Smooth muscle cell (in vitro differentiated cells): ENCODE data around the gene SPTBN1. TPM values are rescaled to one million over a fixed set of nuclear protein-coding genes. Genes with fewer than 3 reads are reported as not detected.

Source experiments
- DNase-seq: peaks from one replicate; lab custom pipeline; 2025; ENCODE audit not compliant: unreplicated experiment; lab: John Stamatoyannopoulos, UW
- H2AFZ ChIP-seq: fragments of 200-600 bp; sonication (generic); 2 replicates; pipeline ENCODE4 v1.6.0; 2016; ENCODE audit warnings: antibody characterized with exemption, low read depth, mild to moderate bottlenecking
- H3F3A ChIP-seq: fragments of 200-600 bp; sonication (generic); 2 replicates; pipeline ENCODE4 v1.6.0; 2017; ENCODE audit warnings: antibody characterized with exemption, low read depth
- H3K27ac ChIP-seq: fragments of 200-600 bp; sonication (generic); 2 replicates; pipeline ENCODE4 v1.5.1; 2016; ENCODE audit warnings: low read depth, mild to moderate bottlenecking
- H3K27me3 ChIP-seq: fragments of 200-600 bp; sonication (generic); 2 replicates; pipeline ENCODE4 v1.6.1; 2016; ENCODE audit warnings: low read depth, mild to moderate bottlenecking
- H3K36me3 ChIP-seq: fragments of 200-600 bp; sonication (generic); 2 replicates; pipeline ENCODE4 v1.5.1; 2016; ENCODE audit warnings: low read depth
- H3K4me1 ChIP-seq: fragments of 200-600 bp; sonication (generic); 2 replicates; pipeline ENCODE4 v1.5.1; 2016; ENCODE audit warnings: low read depth
- H3K4me2 ChIP-seq: fragments of 200-600 bp; sonication (generic); 2 replicates; pipeline ENCODE4 v1.6.0; 2016; ENCODE audit warnings: mild to moderate bottlenecking
- H3K4me3 ChIP-seq: fragments of 200-600 bp; sonication (generic); 2 replicates; pipeline ENCODE4 v1.5.1; 2016; ENCODE audit warnings: mild to moderate bottlenecking
- H3K79me2 ChIP-seq: fragments of 200-600 bp; sonication (generic); 2 replicates; pipeline ENCODE4 v1.6.0; 2016; ENCODE audit warnings: low read depth, mild to moderate bottlenecking
- H3K9ac ChIP-seq: fragments of 200-600 bp; sonication (generic); 2 replicates; pipeline ENCODE4 v1.6.0; 2016; ENCODE audit warnings: low read depth
- H3K9me3 ChIP-seq: fragments of 200-600 bp; sonication (generic); replicated peaks from 2 replicates; pipeline ENCODE4 v1.5.1; 2016; ENCODE audit warnings: low read depth
- H4K20me1 ChIP-seq: fragments of 200-600 bp; sonication (generic); 2 replicates; pipeline ENCODE4 v1.6.0; 2016; ENCODE audit warnings: low read depth
- WGBS: methylation state at CpG from one replicate; pipeline ENCODE4 v1.1.7; 2016; ENCODE audit warnings: low lambda C conversion rate; 5-methylcytosine and 5-hydroxymethylcytosine counted together
- polyA plus RNA-seq: library from polyadenylated mRNA; unstranded; fragments of >200 nt; fragmentation: Nextera tagmentation; extraction: Ambion mirVana; gene quantifications from 2 replicates; pipeline ENCODE4 v1.2.1, GENCODE V29; 2016
- total RNA-seq: library from RNA; depleted of rRNA; stranded (reverse); fragments of >200 nt; gene quantifications from 2 replicates; pipeline ENCODE4 v1.2.3, GENCODE V29; 2014
- TF ChIP-seq, protein P1 (sequence below): fragments of 200-600 bp; sonication (generic); IDR thresholded peaks from 2 replicates; pipeline ENCODE4 v1.5.1; 2017; ENCODE audit warnings: borderline replicate concordance, mild to moderate bottlenecking, antibody characterized with exemption; ENCODE audit not compliant: insufficient read depth, poor library complexity, severe bottlenecking

SPTBN1 gene
- total and polyA plus RNA-seq, 2 experiments from 2014 or later, result 78.7 to 186 TPM

DNA sequence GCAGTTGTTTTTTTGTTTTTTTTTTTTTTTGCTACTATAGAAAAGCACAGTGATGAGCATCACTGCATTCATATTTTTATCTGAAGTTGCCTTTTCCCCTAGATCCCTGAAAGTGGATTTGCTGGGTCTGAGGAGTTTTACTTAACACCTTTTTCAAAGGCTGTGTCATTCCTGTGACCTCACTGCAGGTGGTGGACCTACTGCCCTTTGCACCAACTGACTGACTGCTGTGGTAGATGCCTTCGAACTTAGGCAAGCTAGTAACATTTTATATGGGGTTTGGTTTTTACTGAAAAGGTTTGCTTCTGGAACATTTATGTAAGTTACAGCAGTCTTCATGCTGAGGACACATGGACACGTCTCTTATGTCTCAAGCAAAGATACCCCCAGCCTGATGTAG, 36.2 kb downstream of the SPTBN1 start:
- Histone ChIP-seq H3F3A (no peaks in the 10 kb centered on the region), H2AFZ (no peak overlapping the region), H4K20me1 (peaks cover 97% of the 10 kb centered on the region), H3K79me2 (peaks cover 100% of the 10 kb centered on the region), H3K4me1 (peaks cover 5% of the 10 kb centered on the region), H3K27me3 (no peaks in the 10 kb centered on the region), H3K9me3 (no peaks in the 10 kb centered on the region), H3K4me3 (no peak overlapping the region), H3K4me2 (no peak overlapping the region), H3K9ac (no peak overlapping the region), H3K27ac (no peak overlapping the region), H3K36me3 (no peaks in the 10 kb centered on the region)
- DNase-seq, result no peak
- 62% methylated on average over 2 of the region's 2 CpGs for WGBS
- TF ChIP-seq, protein P1, sequence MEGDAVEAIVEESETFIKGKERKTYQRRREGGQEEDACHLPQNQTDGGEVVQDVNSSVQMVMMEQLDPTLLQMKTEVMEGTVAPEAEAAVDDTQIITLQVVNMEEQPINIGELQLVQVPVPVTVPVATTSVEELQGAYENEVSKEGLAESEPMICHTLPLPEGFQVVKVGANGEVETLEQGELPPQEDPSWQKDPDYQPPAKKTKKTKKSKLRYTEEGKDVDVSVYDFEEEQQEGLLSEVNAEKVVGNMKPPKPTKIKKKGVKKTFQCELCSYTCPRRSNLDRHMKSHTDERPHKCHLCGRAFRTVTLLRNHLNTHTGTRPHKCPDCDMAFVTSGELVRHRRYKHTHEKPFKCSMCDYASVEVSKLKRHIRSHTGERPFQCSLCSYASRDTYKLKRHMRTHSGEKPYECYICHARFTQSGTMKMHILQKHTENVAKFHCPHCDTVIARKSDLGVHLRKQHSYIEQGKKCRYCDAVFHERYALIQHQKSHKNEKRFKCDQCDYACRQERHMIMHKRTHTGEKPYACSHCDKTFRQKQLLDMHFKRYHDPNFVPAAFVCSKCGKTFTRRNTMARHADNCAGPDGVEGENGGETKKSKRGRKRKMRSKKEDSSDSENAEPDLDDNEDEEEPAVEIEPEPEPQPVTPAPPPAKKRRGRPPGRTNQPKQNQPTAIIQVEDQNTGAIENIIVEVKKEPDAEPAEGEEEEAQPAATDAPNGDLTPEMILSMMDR, result no peak

DNA sequence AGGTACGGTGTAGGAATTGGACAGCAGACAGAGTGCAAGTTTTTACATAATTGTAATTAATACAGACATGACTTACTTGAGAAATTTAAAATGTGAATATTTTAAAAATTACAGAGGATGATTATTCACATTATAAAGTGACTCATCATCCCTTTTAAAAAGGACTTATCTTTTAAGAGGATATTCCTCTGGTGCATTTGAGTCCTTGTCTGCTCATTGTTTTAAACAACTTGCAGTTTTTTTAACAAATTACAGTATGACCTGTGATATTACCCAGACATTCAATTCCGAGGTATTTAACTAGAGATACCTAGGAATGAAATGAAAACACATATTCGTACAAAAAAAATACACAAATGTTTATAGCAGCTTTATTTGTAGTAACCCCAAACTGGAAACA, 38.0 kb downstream of the SPTBN1 start:
- Histone ChIP-seq H3K4me1 (no peaks in the 10 kb centered on the region), H3K9me3 (no peaks in the 10 kb centered on the region), H3K79me2 (peaks cover 100% of the 10 kb centered on the region), H4K20me1 (peaks cover 99% of the 10 kb centered on the region), H3K4me2 (no peak overlapping the region), H3F3A (no peaks in the 10 kb centered on the region), H3K27ac (no peak overlapping the region), H3K9ac (no peak overlapping the region), H3K27me3 (no peaks in the 10 kb centered on the region), H3K36me3 (no peaks in the 10 kb centered on the region), H2AFZ (no peak overlapping the region), H3K4me3 (no peak overlapping the region)
- DNase-seq, result no peak
- TF ChIP-seq, protein P1, result no peak
- WGBS, result 65% methylated on average over 3 of the region's 3 CpGs

DNA sequence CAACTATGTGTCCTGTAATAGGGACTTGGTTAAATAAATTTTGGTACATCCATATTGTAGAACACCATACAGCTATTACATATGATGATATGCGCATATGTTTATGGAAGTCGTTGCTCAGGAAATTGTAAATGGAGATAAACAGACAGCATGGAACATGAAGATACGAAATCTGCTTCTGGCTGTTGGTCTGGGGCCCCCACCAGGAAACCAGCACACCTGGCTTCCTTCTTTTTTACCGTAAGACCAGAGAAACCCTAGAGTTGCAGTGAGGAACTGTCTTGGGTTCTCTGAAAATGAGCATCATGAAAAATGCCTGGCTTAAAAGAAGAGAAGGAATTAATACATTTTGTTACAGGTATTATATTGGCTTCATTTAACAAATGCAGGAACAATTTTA, 40.8 kb downstream of the SPTBN1 start:
- Histone ChIP-seq H3K4me1 (no peaks in the 10 kb centered on the region), H3F3A (no peaks in the 10 kb centered on the region), H3K4me2 (no peak overlapping the region), H3K4me3 (no peak overlapping the region), H4K20me1 (peaks cover 99% of the 10 kb centered on the region), H3K79me2 (peaks cover 100% of the 10 kb centered on the region), H3K27me3 (no peaks in the 10 kb centered on the region), H2AFZ (no peak overlapping the region), H3K9me3 (no peaks in the 10 kb centered on the region), H3K27ac (no peak overlapping the region), H3K36me3 (no peaks in the 10 kb centered on the region), H3K9ac (no peak overlapping the region)
- 87% methylated on average over 4 of the region's 4 CpGs for WGBS
- DNase-seq, result no peak
- TF ChIP-seq, protein P1, result no peak

DNA sequence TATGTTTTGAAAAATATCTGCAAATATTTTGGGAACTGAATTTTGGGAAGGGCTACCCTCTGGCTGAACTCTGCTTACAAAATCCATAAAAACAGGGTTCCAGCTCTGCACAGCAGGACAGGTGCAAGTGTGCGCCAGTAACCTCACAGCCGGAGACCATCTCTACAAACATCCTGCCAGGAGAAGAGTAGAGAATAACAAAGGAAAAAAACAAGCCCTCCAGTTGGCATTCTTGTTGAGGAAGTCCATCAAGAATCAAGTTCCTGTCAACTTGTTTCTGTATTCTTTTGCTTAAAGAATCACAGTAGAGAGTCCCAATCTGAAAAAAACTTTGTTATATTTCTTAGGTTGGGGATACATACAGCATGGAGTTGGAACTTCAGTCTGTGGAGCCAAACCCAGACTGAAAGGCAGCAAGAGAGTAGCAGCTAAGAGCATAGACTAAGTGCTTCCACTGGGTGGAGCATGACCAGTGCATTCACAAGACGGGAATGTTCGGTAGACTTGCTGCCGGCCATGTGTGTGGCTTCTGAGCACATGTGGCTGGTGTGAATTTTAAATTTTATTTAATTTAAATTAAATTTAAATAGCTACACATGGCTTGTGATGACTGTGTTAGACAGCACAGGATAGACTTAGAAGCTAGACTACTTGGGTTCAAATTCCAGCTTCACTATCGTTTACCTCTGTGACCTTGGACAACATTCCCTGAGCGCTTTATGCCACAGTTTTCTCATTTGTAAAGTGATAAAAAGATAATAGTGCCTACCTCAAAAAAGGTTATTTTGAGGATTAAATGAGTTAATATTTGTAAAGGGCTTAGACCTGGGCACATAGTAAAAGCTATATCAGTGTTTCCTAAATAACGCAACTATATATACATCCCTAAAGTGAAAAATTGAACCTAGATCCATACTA, 41.9 kb downstream of the SPTBN1 start:
- Histone ChIP-seq H3F3A (no peaks in the 10 kb centered on the region), H3K27me3 (no peaks in the 10 kb centered on the region), H3K4me2 (no peak overlapping the region), H3K4me1 (no peaks in the 10 kb centered on the region), H2AFZ (no peak overlapping the region), H3K9me3 (no peaks in the 10 kb centered on the region), H3K36me3 (no peaks in the 10 kb centered on the region), H4K20me1 (peaks cover 99% of the 10 kb centered on the region), H3K27ac (no peak overlapping the region), H3K4me3 (no peak overlapping the region), H3K9ac (no peak overlapping the region), H3K79me2 (peaks cover 100% of the 10 kb centered on the region)
- TF ChIP-seq, protein P1, result peak; percentile 10
- no peak for DNase-seq
- 77% methylated on average over 8 of the region's 8 CpGs for WGBS
